KOPT-K1 (cell line): ENCODE data around the gene SND1.

Experiments used
- H3K27ac ChIP-seq: fragments of 200-600 bp; sonication (generic); 2 replicates; pipeline ENCODE4 v1.5.1; 2016; ENCODE audit warnings: antibody characterized with exemption, mild to moderate bottlenecking, low read depth, low read length; ENCODE audit not compliant: poor library complexity, severe bottlenecking
- H3K36me3 ChIP-seq: fragments of 200-600 bp; sonication (generic); 2 replicates; pipeline ENCODE4 v1.5.1; 2017; ENCODE audit warnings: antibody characterized with exemption, mild to moderate bottlenecking, low read length, moderate library complexity; ENCODE audit not compliant: insufficient read depth
- H3K9me3 ChIP-seq: fragments of 200-600 bp; sonication (generic); 2 replicates; pipeline ENCODE4 v1.5.1; 2017; ENCODE audit warnings: antibody characterized with exemption, low read length, mild to moderate bottlenecking; ENCODE audit not compliant: insufficient read depth, poor library complexity, severe bottlenecking

SND1 gene

GRCh38 chr7:128123291-128124037 lies 471.5 kb downstream of the SND1 start:
- no peak overlapping the region for H3K27ac ChIP-seq
- no peaks in the 10 kb centered on the region for H3K36me3 ChIP-seq
- H3K9me3 ChIP-seq, result no peaks in the 10 kb centered on the region

GRCh38 chr7:128124786-128125185 lies 472.8 kb downstream of the SND1 start:
- Histone ChIP-seq H3K9me3 (no peaks in the 10 kb centered on the region), H3K27ac (no peak overlapping the region), H3K36me3 (no peaks in the 10 kb centered on the region)

GRCh38 chr7:128125816-128126215 lies 473.8 kb downstream of the SND1 start:
- no peaks in the 10 kb centered on the region for H3K36me3 ChIP-seq
- H3K27ac ChIP-seq, result no peak overlapping the region

GRCh38 chr7:128128401-128128800 lies 476.4 kb downstream of the SND1 start:
- H3K9me3 ChIP-seq, result no peaks in the 10 kb centered on the region
- no peak overlapping the region for H3K27ac ChIP-seq
- no peaks in the 10 kb centered on the region for H3K36me3 ChIP-seq

More at GRCh38 chr7:128125816-128126215, 473.8 kb downstream of the SND1 start:
- H3K9me3 ChIP-seq, result no peaks in the 10 kb centered on the region

- no peaks in the 10 kb centered on the region for H3K36me3 ChIP-seq
- H3K9me3 ChIP-seq, result no peaks in the 10 kb centered on the region
- no peak overlapping the region for H3K27ac ChIP-seq
Observed at GRCh38 chr7:128129224-128129864, 477.4 kb downstream of the SND1 start.

GRCh38 chr7:128131115-128131514 lies 479.1 kb downstream of the SND1 start:
- H3K9me3 ChIP-seq, result no peaks in the 10 kb centered on the region
- H3K36me3 ChIP-seq, result no peaks in the 10 kb centered on the region
- H3K27ac ChIP-seq, result no peak overlapping the region

GRCh38 chr7:128131731-128132130 lies 479.7 kb downstream of the SND1 start:
- Histone ChIP-seq H3K9me3 (no peaks in the 10 kb centered on the region), H3K27ac (no peak overlapping the region), H3K36me3 (no peaks in the 10 kb centered on the region)

GRCh38 chr7:128132426-128133069 lies 480.6 kb downstream of the SND1 start:
- no peaks in the 10 kb centered on the region for H3K36me3 ChIP-seq
- no peaks in the 10 kb centered on the region for H3K9me3 ChIP-seq
- H3K27ac ChIP-seq, result no peak overlapping the region

- Histone ChIP-seq H3K9me3 (peaks cover 7% of the 10 kb centered on the region), H3K36me3 (no peaks in the 10 kb centered on the region), H3K27ac (no peak overlapping the region)
Observed at GRCh38 chr7:128135159-128135514, 483.1 kb downstream of the SND1 start.

GRCh38 chr7:128135515-128136214 lies 483.7 kb downstream of the SND1 start:
- Histone ChIP-seq H3K27ac (no peak overlapping the region), H3K36me3 (no peaks in the 10 kb centered on the region), H3K9me3 (peaks cover 12% of the 10 kb centered on the region)

- Histone ChIP-seq H3K9me3 (peaks cover 17% of the 10 kb centered on the region), H3K27ac (no peak overlapping the region), H3K36me3 (no peaks in the 10 kb centered on the region)
Observed at GRCh38 chr7:128136215-128136597, 484.2 kb downstream of the SND1 start.

GRCh38 chr7:128137181-128137580 lies 485.2 kb downstream of the SND1 start:
- Histone ChIP-seq H3K27ac (no peak overlapping the region), H3K9me3 (peaks cover 17% of the 10 kb centered on the region), H3K36me3 (no peaks in the 10 kb centered on the region)

- Histone ChIP-seq H3K9me3 (peaks cover 33% of the 10 kb centered on the region), H3K36me3 (no peaks in the 10 kb centered on the region), H3K27ac (no peak overlapping the region)
Observed at GRCh38 chr7:128139406-128139805, 487.4 kb downstream of the SND1 start.

GRCh38 chr7:128141683-128142195 lies 489.7 kb downstream of the SND1 start:
- peaks cover 38% of the 10 kb centered on the region for H3K9me3 ChIP-seq
- no peaks in the 10 kb centered on the region for H3K36me3 ChIP-seq
- H3K27ac ChIP-seq, result no peak overlapping the region
